ENCODE results near the gene VSTM2B.
"Not testable (repeated sequence)": the region's sequence is repeated elsewhere in the genome, so short reads cannot be mapped to it uniquely, and the experiment has no call there.

VSTM2B gene

DNA sequence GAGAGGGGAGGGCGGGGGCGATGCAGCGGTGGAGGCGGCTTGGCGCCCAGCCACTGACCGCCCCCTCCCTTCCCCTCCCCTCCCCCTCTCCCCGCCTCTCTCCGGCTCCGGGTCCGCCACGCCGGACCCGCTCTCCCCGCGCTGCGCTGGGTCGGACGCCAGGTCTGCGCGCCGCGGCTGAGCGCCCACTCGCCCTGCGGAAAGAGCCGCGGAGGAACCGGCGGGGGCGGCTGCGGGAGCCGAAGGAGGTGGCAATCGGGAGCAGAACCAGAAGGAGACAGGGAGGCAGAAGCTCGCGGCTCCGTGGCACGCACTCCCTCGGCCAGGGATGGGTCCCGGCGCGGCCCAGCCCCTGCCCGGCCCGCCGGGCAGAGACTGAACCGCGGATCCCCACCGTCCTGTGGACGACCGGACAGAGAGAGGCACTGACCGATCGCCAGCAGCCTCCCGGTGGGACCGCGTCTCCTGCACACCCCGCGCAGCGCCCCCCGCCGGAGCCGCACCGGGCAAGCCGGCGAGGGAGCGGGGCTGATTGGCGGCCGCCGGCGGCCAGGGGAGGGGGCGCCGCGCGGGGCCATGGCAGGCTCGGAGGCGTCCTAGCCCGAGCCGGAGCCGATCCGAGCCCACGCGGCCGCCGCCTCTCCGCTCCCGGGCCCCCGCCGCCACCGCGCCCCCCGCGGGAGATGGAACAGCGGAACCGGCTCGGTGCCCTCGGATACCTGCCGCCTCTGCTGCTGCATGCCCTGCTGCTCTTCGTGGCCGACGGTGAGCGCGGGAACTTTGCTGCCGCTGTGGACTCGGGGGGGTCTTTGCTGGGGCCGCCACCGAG lies at the start of gene VSTM2B:
TSS of gene VSTM2B (plus strand) at position 94 of the 829 bp plus-strand sequence. CDS start at position 684, 590 bp downstream.
- no peak for DNase-seq (ENCODE audit: low read depth in 3 of 3)

DNA sequence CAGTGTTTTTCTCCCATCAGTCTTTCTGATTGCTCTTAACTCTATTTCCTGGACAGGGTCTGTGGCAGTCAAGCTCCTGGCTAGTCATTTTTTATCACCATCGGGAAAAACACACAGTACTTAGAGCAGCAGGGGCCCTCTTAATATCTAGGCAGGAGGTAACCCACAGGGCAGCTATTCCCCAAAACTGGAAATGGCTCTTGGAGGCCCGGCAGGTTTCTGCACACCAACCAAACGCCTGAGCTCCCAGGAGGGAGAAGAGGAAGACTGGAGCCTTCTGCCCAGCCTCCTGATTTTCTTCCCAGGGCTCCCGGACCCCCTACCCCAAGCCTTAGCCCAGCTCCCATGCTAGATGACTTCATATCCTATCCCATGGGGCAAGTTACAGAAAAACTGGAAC lies 49.3 kb upstream of the VSTM2B start:
- DNase-seq (ENCODE audit: low read depth in 3 of 3) = no peak

GRCh38 chr19:29477831-29478577 lies 47.8 kb upstream of the VSTM2B start:
- no peak for DNase-seq (ENCODE audit: low read depth in 3 of 3)

DNA sequence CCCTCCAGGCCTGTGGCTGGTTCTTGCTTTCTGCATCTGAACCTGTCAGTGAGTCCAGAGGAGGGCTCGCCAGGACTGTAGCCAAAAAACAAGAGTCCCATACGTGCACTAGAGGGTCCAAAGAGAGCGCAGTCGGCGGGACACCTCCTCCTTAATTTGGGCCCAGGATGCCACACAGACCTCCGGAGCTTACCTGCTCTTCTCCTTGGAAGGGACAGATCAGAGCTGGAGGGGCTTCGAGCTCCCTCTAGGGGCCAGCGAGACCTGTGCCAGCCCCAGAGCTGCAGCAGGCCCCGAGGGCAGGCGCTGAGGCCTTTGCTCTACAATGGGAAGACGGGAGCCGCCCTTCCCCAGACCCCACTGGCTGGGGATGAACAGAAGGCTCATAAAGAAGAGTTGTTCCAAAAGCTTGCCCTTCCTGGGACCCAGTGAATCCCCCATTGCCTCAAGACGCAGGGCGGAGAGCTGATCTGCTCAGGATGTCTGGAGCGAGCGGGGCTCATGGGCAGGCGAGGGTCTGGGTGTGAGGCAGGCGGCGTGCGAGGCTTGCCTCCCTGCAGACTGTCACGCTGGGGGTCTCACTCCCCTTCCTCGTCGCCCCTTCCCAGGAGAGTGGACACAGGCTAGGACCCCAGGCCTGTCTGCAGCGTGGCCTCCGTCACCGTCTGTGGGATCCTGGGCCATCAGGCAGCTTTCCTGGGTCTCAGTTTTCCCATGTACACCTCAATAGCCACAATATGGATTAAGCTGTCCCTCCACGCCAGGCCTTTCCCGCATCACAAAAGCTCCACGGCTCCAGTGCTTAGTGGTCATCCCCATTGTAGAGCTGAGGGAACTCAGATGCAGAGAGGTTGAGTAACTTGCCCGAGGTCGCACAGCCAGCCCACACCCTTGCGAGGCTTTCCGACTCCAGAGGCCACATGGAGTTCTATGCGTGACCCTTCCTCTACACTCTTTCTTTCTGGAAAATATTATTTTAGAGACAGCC lies 46.9 kb upstream of the VSTM2B start:
- no peak for DNase-seq (ENCODE audit: low read depth in 3 of 3)

DNA sequence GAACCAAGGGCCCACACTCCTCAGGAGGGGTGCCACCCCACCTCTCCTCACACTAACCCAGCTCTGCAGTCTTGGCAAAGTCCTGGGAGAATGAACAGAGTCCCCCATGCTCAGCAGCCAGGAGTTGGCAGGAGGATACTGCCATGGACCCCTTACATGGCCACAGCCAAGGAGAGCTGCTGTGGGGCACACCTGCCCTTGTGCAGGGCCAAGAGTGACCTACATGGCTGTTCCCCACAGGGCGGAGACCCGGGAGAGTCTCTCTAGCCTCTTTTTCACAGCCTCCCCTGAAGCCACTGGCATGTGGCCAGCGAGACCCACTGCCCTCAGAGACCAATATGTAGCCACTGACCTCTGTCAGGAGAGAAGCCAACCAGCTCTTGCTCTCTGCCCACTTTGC lies 45.9 kb upstream of the VSTM2B start:
- no peak for DNase-seq (ENCODE audit: low read depth in 3 of 3)

- DNase-seq (ENCODE audit: low read depth in 3 of 3) = no peak
These were observed 45.3 kb upstream of the VSTM2B start for GRCh38 chr19:29480507-29480906.

DNA sequence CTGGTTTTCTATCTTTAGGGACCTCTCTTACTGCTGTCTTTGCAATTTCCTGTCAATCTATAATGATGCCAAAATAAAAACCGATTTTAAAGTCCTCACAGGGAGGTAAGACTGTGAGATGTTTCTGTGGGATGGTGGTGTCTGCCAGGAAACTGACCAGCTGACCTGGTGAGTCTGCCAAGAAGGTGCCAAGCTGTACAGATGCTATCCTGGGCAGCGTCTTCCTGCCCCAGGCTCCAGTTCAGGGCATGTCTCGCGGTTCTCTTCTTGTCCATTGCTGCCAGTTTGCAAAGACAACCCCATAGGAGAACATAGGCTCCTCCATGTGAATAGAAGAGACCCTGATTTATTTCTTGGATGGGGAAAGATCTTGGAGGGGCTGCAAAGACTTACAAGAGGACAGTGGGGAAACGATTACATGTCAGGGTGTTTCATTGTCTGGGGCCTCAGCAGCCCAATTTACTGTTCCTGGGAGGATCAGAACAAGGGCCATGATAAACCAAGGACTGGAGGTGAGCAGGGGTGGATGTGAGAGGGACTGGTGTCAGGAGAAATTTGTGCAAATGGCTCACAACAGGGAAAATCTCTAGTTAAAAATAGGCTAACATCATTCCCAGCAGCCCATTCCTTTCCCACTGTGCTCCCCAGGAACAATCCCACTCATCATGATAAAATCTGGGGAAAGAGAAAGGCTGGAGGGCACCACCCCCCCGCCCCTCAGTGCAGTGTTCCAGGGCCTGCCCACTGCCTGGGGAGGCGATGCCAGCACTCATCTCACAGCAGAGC lies 42.7 kb upstream of the VSTM2B start:
- DNase-seq (ENCODE audit: low read depth in 3 of 3) = no peak

GRCh38 chr19:29483641-29483920 lies 42.2 kb upstream of the VSTM2B start:
- no peak for DNase-seq (ENCODE audit: low read depth in 3 of 3)

- no peak for DNase-seq (ENCODE audit: low read depth in 3 of 3)
These were observed 41.7 kb upstream of the VSTM2B start for GRCh38 chr19:29483944-29484581.

DNA sequence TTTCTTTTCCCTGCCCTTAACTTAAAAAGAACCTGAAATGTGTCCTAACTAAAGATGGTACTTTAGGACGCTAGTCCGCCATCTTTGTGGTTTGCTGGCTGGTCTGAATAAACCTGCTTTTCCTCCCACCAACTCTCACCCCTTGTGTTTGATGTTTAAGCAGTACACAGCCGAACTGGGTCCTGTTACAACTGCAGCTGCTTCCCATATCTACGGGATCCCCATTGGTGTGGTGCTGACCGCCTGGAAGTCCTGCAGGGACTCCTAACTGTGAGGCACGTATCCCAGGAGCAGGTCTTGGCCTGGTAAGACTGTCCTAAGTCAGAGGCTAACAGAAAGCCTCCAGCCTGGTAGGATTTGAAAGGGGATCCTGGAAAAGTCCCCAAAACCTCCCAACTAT lies 40.9 kb upstream of the VSTM2B start:
- DNase-seq (ENCODE audit: low read depth in 3 of 3) = no peak

DNA sequence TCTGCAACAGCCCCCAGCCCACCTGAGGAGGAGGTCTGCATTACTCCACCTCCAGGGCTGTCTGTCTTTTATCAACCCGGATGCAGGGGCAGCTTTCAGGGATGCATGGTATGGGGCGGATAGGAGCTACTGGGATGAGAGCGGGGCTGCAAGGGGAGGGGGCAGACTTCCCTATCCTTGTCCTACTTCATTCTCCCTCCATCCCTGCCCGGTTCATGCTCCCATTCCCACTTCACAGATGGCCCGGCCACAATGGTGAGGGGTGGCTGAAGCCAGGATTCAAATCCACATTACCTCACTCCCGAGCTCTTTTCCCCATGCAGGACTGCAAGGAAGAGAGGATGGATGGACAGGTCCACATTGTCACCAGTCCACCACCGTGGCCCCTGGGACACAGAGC lies 40.5 kb upstream of the VSTM2B start:
- DNase-seq (ENCODE audit: low read depth in 3 of 3) = no peak

GRCh38 chr19:29486961-29487360 lies 38.8 kb upstream of the VSTM2B start:
- DNase-seq (ENCODE audit: low read depth in 3 of 3) = not testable (repeated sequence)

DNA sequence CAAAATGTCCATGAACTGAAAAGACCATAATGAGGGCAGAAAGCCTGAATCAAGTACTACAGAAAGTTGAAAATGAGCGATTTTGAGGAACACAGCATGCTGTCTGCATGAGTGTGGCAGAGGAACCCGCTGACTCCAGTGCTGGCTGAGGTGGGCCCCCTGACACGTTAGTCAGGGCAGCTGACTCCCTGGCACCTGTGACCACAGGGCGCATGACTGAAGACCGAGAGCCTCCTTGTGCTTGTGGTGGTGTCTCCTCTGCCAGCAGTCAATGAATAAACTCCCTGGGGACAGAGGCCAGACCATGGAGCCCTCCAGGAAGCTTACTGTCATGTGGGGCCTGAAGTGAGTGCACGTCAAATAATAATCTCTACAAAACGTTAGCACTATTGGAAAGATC lies 38.4 kb upstream of the VSTM2B start:
- no peak for DNase-seq (ENCODE audit: low read depth in 3 of 3)

GRCh38 chr19:29488316-29488715 lies 37.5 kb upstream of the VSTM2B start:
- DNase-seq (ENCODE audit: low read depth in 3 of 3) = no peak

DNA sequence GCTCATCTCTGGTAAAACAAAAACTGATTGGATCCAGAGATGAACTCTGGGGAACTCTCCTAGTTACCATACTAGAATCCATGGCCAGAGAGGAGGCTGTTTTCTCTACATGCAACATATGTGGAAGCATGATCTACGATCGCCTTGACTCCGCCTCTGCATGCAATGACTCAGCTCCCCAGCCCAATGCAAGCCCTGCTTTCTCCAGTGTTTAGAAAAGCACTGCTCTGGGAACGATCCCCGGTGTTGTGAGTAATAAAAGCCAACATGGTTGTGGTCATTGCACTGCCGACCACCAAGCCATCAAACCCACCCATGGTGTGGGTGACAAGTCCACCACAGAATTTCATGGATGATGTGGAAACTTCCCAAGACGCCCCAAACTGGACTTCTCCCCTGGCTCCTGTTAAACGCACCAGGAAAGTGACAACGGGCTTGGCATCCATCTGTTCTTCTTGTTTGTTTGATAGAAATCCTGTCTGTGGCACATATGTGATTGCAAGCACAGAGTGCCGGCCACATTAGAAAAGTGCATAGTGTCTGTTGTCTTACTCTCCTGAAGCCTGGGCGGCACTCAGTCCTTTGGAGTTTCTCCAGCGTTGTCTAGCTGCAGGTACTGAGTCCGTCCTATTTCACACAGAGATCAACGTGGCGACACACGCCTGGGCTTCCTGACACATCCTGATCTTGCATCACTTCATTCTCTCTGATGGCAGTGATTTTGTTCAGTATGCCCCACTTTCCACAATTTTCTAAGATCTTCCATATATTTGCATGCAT lies 36.4 kb upstream of the VSTM2B start:
- no peak for DNase-seq (ENCODE audit: low read depth in 3 of 3)

- DNase-seq (ENCODE audit: low read depth in 3 of 3) = no peak
These were observed 34.3 kb upstream of the VSTM2B start for GRCh38 chr19:29491491-29491890.

DNA sequence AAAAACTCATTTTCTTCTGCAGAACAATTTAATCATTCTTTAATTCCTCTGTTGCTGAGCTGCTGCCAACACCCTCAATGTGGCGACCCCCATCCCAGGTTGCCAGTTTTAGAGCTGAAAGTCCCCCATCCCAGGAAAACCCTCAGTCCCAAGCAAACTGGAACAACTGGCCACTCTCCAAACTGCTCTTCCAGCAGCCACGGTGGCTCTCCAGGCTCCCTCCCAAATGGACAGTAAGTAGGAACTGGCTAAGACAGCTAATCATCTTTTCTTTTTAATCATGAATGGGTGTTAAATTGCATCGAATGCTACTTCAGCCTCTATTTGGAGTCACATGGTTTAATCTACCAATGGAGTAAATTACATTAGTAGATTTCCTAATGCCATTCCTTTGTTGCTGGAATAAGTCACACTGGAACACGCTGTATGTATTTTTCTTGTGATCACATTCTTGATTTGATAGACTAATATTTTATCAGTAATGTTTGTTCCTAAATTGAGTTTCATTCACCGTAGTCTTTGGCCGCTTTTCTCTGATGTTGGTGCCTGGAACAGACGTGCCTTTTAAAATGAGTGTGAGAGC lies 33.7 kb upstream of the VSTM2B start:
- DNase-seq (ENCODE audit: low read depth in 3 of 3) = no peak

- DNase-seq (ENCODE audit: low read depth in 3 of 3) = no peak
These were observed 33.0 kb upstream of the VSTM2B start for GRCh38 chr19:29492769-29493168.

DNA sequence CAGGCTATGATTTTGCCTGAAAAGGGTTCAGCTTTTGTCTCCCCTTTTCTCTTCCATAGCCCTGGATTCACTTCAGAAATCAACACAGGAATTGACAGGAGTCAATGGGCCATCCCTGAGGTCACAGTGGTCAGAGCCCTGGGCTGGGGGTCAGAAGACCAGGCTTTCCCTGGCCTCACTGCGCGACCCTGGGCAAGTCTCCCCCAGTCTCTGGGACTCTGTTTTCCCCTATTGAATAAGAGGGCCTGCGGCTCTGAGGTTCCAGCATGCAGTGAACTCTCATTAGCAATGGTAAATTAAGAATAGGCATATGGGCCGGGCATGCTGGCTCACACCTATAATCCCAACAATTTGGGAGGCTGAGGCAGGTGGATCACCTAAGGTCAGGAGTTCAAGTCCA lies 30.7 kb upstream of the VSTM2B start:
- no peak for DNase-seq (ENCODE audit: low read depth in 3 of 3)

Measured in stimulated activated CD4-positive, alpha-beta T cell treated with anti-CD3 and anti-CD28 coated beads, TNF-alpha, amount 100 ng/mL, for 4 hours (primary cell).